ENCODE data around the gene STING1. TPM values are rescaled to one million over a fixed set of nuclear protein-coding genes. Genes with fewer than 3 reads are reported as not detected.

Gene STING1
- total RNA-seq, 1 experiment from 2014 or later = 1.6 TPM

DNA sequence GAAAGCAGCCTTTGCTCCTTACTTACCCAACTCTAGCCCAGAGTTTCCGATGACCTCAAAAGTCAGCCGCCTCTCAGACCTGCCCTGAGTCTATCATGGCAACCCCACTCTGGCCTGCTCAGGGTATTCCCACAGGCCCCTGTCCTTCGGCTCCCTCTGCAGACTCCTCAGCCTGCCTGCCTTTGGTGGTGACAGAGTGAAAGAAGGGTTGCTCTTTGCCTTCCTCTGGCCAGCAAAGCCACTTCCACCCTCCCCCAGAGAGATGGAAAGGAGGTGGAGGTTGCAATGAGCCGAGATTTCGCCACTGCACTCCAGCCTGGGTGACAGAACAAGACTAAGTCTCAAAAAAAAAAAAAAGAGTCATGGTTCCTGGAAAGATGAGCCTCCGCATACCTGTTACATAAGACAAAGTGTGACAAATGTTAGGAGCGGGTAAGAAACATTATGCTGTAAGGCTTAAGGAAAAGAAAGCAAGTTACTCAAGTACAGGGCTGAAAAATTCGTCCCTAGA, 14.1 kb downstream of the STING1 start (continued):
- TF ChIP-seq, protein P1, sequence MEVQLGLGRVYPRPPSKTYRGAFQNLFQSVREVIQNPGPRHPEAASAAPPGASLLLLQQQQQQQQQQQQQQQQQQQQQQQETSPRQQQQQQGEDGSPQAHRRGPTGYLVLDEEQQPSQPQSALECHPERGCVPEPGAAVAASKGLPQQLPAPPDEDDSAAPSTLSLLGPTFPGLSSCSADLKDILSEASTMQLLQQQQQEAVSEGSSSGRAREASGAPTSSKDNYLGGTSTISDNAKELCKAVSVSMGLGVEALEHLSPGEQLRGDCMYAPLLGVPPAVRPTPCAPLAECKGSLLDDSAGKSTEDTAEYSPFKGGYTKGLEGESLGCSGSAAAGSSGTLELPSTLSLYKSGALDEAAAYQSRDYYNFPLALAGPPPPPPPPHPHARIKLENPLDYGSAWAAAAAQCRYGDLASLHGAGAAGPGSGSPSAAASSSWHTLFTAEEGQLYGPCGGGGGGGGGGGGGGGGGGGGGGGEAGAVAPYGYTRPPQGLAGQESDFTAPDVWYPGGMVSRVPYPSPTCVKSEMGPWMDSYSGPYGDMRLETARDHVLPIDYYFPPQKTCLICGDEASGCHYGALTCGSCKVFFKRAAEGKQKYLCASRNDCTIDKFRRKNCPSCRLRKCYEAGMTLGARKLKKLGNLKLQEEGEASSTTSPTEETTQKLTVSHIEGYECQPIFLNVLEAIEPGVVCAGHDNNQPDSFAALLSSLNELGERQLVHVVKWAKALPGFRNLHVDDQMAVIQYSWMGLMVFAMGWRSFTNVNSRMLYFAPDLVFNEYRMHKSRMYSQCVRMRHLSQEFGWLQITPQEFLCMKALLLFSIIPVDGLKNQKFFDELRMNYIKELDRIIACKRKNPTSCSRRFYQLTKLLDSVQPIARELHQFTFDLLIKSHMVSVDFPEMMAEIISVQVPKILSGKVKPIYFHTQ (CRISPR knock-in tag; IDR thresholded peaks at IDR 0.05) = no peak
- no peak for TF ChIP-seq RORB (CRISPR knock-in tag; IDR thresholded peaks at IDR 0.05)
- no peak for TF ChIP-seq PRRX2 (CRISPR knock-in tag; IDR thresholded peaks at IDR 0.05)

DNA sequence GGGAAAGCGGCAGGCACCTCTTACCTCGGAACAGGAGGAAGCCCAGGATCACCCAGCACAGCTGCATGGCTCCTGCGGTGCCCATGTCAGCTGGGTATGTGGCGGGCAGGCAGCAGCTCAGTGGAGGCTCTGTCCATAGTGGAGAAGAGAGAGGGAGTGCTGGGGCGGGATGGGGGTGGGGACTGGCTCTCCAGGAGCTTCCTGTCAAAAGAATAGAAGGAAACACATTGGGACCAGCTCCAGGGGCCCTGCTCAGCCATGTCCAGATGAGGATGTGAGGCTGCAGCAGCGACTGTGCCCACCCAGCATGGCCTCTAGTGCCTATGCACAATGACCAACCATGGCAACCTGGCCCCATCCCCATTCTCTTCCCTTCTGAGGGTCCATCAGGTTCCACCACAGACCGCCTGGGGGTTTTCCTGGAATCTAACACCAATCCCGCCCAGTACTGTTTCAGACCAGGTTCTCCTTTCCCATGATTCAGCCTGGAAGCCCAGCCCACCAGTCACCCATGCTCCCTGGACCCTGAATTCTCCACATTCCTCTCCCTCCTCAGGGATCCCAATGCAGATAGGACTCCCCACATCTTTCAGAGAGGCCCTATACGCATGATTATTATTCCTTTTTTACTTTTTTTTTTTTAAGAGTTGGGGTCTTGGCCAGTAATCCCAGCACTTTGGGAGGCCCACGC, 19.8 kb downstream of the STING1 start, which contains the start of gene ECSCR:
ECSCR (minus strand) TSS at position 158 of the 691 bp plus-strand sequence; CDS start at position 85, 73 bp downstream.
- no peak within 1 kb of the TSS for H3K27ac Mint-ChIP-seq
- no peak for DNase-seq (ENCODE audit: low spot score)
- ATAC-seq = peak; percentile 66

More for the DNA sequence above, 19.8 kb downstream of the STING1 start, which contains the start of gene ECSCR:
- Mint-ChIP-seq H3K36me3 (no peaks in the 10 kb centered on the region), H3K4me1 (peaks cover 41% of the 10 kb centered on the region), H3K4me3 (no peak within 1 kb of the TSS), H3K9me3 (no peaks in the 10 kb centered on the region), H3K27me3 (ENCODE audit: low read depth) (no peaks in the 10 kb centered on the region)
- ChIA-PET POLR2A (interaction anchor here (0.5 to 0.6 kb wide), 2 partner anchors 17 to 1855 kb away, joined by 3 read pairs; no protein-coding TSS in a partner anchor), CTCF (interaction anchor here (0.5 to 1.4 kb wide), 4 partner anchors 10 to 50 kb away, joined by 3 to 6 read pairs (median 4); partner anchors contain the start of gene DNAJC18)
- no peak for TF ChIP-seq SP1 (CRISPR knock-in tag; conservative IDR thresholded peaks at IDR 0.05)
- no peak for TF ChIP-seq CREB1 (CRISPR knock-in tag; IDR thresholded peaks at IDR 0.05)
- TF ChIP-seq, protein P2, sequence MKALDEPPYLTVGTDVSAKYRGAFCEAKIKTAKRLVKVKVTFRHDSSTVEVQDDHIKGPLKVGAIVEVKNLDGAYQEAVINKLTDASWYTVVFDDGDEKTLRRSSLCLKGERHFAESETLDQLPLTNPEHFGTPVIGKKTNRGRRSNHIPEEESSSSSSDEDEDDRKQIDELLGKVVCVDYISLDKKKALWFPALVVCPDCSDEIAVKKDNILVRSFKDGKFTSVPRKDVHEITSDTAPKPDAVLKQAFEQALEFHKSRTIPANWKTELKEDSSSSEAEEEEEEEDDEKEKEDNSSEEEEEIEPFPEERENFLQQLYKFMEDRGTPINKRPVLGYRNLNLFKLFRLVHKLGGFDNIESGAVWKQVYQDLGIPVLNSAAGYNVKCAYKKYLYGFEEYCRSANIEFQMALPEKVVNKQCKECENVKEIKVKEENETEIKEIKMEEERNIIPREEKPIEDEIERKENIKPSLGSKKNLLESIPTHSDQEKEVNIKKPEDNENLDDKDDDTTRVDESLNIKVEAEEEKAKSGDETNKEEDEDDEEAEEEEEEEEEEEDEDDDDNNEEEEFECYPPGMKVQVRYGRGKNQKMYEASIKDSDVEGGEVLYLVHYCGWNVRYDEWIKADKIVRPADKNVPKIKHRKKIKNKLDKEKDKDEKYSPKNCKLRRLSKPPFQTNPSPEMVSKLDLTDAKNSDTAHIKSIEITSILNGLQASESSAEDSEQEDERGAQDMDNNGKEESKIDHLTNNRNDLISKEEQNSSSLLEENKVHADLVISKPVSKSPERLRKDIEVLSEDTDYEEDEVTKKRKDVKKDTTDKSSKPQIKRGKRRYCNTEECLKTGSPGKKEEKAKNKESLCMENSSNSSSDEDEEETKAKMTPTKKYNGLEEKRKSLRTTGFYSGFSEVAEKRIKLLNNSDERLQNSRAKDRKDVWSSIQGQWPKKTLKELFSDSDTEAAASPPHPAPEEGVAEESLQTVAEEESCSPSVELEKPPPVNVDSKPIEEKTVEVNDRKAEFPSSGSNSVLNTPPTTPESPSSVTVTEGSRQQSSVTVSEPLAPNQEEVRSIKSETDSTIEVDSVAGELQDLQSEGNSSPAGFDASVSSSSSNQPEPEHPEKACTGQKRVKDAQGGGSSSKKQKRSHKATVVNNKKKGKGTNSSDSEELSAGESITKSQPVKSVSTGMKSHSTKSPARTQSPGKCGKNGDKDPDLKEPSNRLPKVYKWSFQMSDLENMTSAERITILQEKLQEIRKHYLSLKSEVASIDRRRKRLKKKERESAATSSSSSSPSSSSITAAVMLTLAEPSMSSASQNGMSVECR (CRISPR knock-in tag; IDR thresholded peaks at IDR 0.05; ENCODE audit: borderline replicate concordance) = no peak
- no peak for TF ChIP-seq TEAD1 (CRISPR knock-in tag; IDR thresholded peaks at IDR 0.05)
- TF ChIP-seq CREM (CRISPR knock-in tag; IDR thresholded peaks at IDR 0.05) = no peak
- TF ChIP-seq, protein P3, sequence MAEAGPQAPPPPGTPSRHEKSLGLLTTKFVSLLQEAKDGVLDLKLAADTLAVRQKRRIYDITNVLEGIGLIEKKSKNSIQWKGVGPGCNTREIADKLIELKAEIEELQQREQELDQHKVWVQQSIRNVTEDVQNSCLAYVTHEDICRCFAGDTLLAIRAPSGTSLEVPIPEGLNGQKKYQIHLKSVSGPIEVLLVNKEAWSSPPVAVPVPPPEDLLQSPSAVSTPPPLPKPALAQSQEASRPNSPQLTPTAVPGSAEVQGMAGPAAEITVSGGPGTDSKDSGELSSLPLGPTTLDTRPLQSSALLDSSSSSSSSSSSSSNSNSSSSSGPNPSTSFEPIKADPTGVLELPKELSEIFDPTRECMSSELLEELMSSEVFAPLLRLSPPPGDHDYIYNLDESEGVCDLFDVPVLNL (CRISPR knock-in tag; IDR thresholded peaks at IDR 0.05; ENCODE audit: borderline replicate concordance, low read depth) = no peak
- TF ChIP-seq NFYB (CRISPR knock-in tag; conservative IDR thresholded peaks at IDR 0.05; ENCODE audit: low read depth) = no peak
- TF ChIP-seq, protein P4, sequence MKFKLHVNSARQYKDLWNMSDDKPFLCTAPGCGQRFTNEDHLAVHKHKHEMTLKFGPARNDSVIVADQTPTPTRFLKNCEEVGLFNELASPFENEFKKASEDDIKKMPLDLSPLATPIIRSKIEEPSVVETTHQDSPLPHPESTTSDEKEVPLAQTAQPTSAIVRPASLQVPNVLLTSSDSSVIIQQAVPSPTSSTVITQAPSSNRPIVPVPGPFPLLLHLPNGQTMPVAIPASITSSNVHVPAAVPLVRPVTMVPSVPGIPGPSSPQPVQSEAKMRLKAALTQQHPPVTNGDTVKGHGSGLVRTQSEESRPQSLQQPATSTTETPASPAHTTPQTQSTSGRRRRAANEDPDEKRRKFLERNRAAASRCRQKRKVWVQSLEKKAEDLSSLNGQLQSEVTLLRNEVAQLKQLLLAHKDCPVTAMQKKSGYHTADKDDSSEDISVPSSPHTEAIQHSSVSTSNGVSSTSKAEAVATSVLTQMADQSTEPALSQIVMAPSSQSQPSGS (CRISPR knock-in tag; IDR thresholded peaks at IDR 0.05; ENCODE audit: borderline replicate concordance, low read depth) = no peak
- TF ChIP-seq, protein P5, sequence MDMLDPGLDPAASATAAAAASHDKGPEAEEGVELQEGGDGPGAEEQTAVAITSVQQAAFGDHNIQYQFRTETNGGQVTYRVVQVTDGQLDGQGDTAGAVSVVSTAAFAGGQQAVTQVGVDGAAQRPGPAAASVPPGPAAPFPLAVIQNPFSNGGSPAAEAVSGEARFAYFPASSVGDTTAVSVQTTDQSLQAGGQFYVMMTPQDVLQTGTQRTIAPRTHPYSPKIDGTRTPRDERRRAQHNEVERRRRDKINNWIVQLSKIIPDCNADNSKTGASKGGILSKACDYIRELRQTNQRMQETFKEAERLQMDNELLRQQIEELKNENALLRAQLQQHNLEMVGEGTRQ (CRISPR knock-in tag; IDR thresholded peaks at IDR 0.05) = no peak
- TF ChIP-seq, protein P6, sequence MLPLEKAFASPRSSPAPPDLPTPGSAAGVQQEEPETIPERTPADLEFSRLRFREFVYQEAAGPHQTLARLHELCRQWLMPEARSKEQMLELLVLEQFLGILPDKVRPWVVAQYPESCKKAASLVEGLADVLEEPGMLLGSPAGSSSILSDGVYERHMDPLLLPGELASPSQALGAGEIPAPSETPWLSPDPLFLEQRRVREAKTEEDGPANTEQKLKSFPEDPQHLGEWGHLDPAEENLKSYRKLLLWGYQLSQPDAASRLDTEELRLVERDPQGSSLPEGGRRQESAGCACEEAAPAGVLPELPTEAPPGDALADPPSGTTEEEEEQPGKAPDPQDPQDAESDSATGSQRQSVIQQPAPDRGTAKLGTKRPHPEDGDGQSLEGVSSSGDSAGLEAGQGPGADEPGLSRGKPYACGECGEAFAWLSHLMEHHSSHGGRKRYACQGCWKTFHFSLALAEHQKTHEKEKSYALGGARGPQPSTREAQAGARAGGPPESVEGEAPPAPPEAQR (CRISPR knock-in tag; IDR thresholded peaks at IDR 0.05) = no peak
- TF ChIP-seq ZNF219 (CRISPR knock-in tag; IDR thresholded peaks at IDR 0.05; ENCODE audit: borderline replicate concordance) = no peak
